Measurements from ENCODE around the gene PDE4C. TPM values are rescaled to one million over a fixed set of nuclear protein-coding genes. Genes with fewer than 3 reads are reported as not detected.
A peak's percentile ranks its signal among the peaks of the same experiment; 100 is the strongest.

PDE4C gene
- total and polyA plus RNA-seq, 9 of the 15 experiments (the other 6 are each of a cell fraction or from before 2014, with no cell fraction given): 0.04 to 0.91 (median 0.20) TPM; not detected in 1

DNA sequence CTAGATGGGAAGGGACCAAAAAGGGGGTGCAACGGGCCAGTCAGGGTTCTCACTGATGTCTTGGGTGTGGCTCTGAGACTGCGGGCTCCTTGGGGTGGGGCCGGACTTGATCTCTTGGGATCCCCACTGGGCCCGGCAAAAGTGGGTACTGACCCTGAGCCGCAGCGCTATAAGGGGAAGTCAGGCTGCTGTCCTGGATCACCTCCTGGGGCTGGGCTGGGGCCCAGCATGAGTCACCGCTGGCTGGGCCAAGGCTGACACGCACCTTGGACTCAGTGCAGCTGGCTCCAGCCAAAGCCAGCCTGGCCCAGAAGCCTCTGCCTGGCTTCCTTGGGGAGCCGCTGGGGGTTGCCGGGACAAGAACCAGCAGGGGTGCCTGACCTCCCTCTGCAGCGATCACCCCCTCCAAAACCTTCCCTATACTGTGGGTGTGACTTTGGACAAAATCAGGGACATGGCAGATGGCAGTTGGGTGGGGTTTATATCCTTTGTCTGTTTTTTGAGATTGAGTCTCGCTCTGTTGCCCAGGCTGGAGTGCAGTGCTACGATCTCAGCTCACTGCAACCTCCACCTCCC lies 48.6 kb upstream of the PDE4C start (continued):
- TF ChIP-seq, protein P1, sequence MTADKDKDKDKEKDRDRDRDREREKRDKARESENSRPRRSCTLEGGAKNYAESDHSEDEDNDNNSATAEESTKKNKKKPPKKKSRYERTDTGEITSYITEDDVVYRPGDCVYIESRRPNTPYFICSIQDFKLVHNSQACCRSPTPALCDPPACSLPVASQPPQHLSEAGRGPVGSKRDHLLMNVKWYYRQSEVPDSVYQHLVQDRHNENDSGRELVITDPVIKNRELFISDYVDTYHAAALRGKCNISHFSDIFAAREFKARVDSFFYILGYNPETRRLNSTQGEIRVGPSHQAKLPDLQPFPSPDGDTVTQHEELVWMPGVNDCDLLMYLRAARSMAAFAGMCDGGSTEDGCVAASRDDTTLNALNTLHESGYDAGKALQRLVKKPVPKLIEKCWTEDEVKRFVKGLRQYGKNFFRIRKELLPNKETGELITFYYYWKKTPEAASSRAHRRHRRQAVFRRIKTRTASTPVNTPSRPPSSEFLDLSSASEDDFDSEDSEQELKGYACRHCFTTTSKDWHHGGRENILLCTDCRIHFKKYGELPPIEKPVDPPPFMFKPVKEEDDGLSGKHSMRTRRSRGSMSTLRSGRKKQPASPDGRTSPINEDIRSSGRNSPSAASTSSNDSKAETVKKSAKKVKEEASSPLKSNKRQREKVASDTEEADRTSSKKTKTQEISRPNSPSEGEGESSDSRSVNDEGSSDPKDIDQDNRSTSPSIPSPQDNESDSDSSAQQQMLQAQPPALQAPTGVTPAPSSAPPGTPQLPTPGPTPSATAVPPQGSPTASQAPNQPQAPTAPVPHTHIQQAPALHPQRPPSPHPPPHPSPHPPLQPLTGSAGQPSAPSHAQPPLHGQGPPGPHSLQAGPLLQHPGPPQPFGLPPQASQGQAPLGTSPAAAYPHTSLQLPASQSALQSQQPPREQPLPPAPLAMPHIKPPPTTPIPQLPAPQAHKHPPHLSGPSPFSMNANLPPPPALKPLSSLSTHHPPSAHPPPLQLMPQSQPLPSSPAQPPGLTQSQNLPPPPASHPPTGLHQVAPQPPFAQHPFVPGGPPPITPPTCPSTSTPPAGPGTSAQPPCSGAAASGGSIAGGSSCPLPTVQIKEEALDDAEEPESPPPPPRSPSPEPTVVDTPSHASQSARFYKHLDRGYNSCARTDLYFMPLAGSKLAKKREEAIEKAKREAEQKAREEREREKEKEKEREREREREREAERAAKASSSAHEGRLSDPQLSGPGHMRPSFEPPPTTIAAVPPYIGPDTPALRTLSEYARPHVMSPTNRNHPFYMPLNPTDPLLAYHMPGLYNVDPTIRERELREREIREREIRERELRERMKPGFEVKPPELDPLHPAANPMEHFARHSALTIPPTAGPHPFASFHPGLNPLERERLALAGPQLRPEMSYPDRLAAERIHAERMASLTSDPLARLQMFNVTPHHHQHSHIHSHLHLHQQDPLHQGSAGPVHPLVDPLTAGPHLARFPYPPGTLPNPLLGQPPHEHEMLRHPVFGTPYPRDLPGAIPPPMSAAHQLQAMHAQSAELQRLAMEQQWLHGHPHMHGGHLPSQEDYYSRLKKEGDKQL (CRISPR knock-in tag; IDR thresholded peaks at IDR 0.05; ENCODE audit: borderline replicate concordance): no peak
- TF ChIP-seq HMG20B (CRISPR knock-in tag; IDR thresholded peaks at IDR 0.05) (no peak), NR4A1 (CRISPR knock-in tag; IDR thresholded peaks at IDR 0.05) (no peak), NR4A1 (tag; IDR thresholded peaks at IDR 0.05) (peak; percentile 64; the same call in 1 of the 2 replicates), RFX1 (IDR thresholded peaks at IDR 0.05) (no peak), MTA3 (IDR thresholded peaks at IDR 0.05; ENCODE audit: borderline replicate concordance) (peak; percentile 70; the same call in 1 of the 2 replicates), CREM (IDR thresholded peaks at IDR 0.05; ENCODE audit: low read depth) (peak; percentile 44), KDM5B (IDR thresholded peaks at IDR 0.05; ENCODE audit: insufficient replicate concordance, low read depth, low read length) (no peak), HMGN3 (IDR thresholded peaks at IDR 0.05; ENCODE audit: borderline replicate concordance, extremely low read depth, insufficient read length, low read depth, low read length) (peak; percentile 90), U2AF2 (optimal IDR thresholded peaks at IDR 0.05; ENCODE audit: low read depth, low read length) (no peak), EP300 (IDR thresholded peaks at IDR 0.05; ENCODE audit: low read length) (peak; percentile 7; the same call in 1 of the 2 replicates), PTRF (tag; IDR thresholded peaks at IDR 0.05) (no peak), BCOR (IDR thresholded peaks at IDR 0.05) (peak; percentile 74), FOXJ2 (tag; IDR thresholded peaks at IDR 0.05) (no peak), BRCA1 (IDR thresholded peaks at IDR 0.05) (no peak), BRCA1 (CRISPR knock-in tag; IDR thresholded peaks at IDR 0.05) (no peak), ZNF121 (CRISPR knock-in tag; conservative IDR thresholded peaks at IDR 0.05) (peak; percentile 90)
- TF ChIP-seq, protein P2, sequence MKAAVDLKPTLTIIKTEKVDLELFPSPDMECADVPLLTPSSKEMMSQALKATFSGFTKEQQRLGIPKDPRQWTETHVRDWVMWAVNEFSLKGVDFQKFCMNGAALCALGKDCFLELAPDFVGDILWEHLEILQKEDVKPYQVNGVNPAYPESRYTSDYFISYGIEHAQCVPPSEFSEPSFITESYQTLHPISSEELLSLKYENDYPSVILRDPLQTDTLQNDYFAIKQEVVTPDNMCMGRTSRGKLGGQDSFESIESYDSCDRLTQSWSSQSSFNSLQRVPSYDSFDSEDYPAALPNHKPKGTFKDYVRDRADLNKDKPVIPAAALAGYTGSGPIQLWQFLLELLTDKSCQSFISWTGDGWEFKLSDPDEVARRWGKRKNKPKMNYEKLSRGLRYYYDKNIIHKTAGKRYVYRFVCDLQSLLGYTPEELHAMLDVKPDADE (conservative IDR thresholded peaks at IDR 0.05; ENCODE audit: control insufficient read depth, low read depth, low read length): no peak
- TF ChIP-seq, protein P3, sequence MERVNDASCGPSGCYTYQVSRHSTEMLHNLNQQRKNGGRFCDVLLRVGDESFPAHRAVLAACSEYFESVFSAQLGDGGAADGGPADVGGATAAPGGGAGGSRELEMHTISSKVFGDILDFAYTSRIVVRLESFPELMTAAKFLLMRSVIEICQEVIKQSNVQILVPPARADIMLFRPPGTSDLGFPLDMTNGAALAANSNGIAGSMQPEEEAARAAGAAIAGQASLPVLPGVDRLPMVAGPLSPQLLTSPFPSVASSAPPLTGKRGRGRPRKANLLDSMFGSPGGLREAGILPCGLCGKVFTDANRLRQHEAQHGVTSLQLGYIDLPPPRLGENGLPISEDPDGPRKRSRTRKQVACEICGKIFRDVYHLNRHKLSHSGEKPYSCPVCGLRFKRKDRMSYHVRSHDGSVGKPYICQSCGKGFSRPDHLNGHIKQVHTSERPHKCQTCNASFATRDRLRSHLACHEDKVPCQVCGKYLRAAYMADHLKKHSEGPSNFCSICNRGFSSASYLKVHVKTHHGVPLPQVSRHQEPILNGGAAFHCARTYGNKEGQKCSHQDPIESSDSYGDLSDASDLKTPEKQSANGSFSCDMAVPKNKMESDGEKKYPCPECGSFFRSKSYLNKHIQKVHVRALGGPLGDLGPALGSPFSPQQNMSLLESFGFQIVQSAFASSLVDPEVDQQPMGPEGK (CRISPR knock-in tag; IDR thresholded peaks at IDR 0.05; ENCODE audit: borderline replicate concordance): no peak
- TF ChIP-seq, protein P4, sequence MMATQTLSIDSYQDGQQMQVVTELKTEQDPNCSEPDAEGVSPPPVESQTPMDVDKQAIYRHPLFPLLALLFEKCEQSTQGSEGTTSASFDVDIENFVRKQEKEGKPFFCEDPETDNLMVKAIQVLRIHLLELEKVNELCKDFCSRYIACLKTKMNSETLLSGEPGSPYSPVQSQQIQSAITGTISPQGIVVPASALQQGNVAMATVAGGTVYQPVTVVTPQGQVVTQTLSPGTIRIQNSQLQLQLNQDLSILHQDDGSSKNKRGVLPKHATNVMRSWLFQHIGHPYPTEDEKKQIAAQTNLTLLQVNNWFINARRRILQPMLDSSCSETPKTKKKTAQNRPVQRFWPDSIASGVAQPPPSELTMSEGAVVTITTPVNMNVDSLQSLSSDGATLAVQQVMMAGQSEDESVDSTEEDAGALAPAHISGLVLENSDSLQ (IDR thresholded peaks at IDR 0.05): no peak; the same call in 1 of the 2 replicates
